HEK293 (cell line): ENCODE results near the gene OR8S1.
"Not testable (repeated sequence)": the region's sequence is repeated elsewhere in the genome, so short reads cannot be mapped to it uniquely, and the experiment has no call there.

Source experiments
- CTCF ChIA-PET: fragments of 350-600 bp; formaldehyde crosslinking; extraction: SDS; loops from one replicate; lab custom pipeline; 2021; ENCODE audit warnings: antibody characterized with exemption; lab: Yijun Ruan, JAX
- POLR2A ChIA-PET: fragments of 300-600 bp; formaldehyde crosslinking; extraction: SDS; loops from one replicate; lab custom pipeline; 2020; ENCODE audit warnings: antibody characterized with exemption, inconsistent platforms; lab: Yijun Ruan, JAX
- H3K27ac ChIP-seq: fragments of 200-500 bp; sonication (Bioruptor generic); 2 replicates; pipeline ENCODE4 v1.5.1; 2014; ENCODE audit warnings: low read depth, low read length, control low read depth, inconsistent platforms; ENCODE audit errors: extremely low read depth
- H3K36me3 ChIP-seq, 2 experiments: fragments of 200-500 bp in 1 of 2; sonication (Bioruptor generic) in 1 of 2; 1 replicate in 1 of 2; 2 replicates in 1 of 2; pipeline ENCODE4 v1.5.1; 2014 to 2017; ENCODE audit warnings: inconsistent platforms in 2 of 2, low read length in 2 of 2; ENCODE audit not compliant: control insufficient read depth in 2 of 2, insufficient read depth in 1 of 2
- H3K4me1 ChIP-seq: fragments of 200-500 bp; sonication (Bioruptor generic); 2 replicates; pipeline ENCODE4 v1.5.1; 2014; ENCODE audit warnings: mild to moderate bottlenecking, low read length, inconsistent platforms; ENCODE audit not compliant: control insufficient read depth, insufficient read depth
- H3K4me3 ChIP-seq: 2 replicates; pipeline ENCODE4 v1.5.1; 2011; ENCODE audit warnings: low read depth, mild to moderate bottlenecking, control low read depth, low read length, moderate library complexity
- H3K9me3 ChIP-seq: fragments of 200-500 bp; sonication (Bioruptor generic); 2 replicates; pipeline ENCODE4 v1.5.1; 2014; ENCODE audit warnings: low read depth, low read length, inconsistent platforms; ENCODE audit not compliant: control insufficient read depth, insufficient read depth
- TRIM28 ChIP-seq: IDR thresholded peaks from 2 replicates; pipeline ENCODE4 v1.6.1; 2011; ENCODE audit warnings: low read length, control low read depth, borderline replicate concordance
- ZBTB48 ChIP-seq: fragments of 450-650 bp; formaldehyde crosslinking; IDR thresholded peaks from 2 replicates; pipeline ENCODE4 v1.5.1; 2016; ENCODE audit warnings: missing biosample characterization, missing genetic modification characterization
- ZNF155 ChIP-seq: fragments of 450-650 bp; formaldehyde crosslinking; IDR thresholded peaks from 2 replicates; pipeline ENCODE4 v1.5.1; 2016; ENCODE audit warnings: missing biosample characterization, missing genetic modification characterization
- ZNF2 ChIP-seq: fragments of 450-650 bp; formaldehyde crosslinking; IDR thresholded peaks from 2 replicates; pipeline ENCODE4 v1.5.1; 2016; ENCODE audit warnings: missing biosample characterization, missing genetic modification characterization
- ZNF239 ChIP-seq: fragments of 450-650 bp; formaldehyde crosslinking; IDR thresholded peaks from 2 replicates; pipeline ENCODE4 v1.5.1; 2016; ENCODE audit warnings: missing biosample characterization, missing genetic modification characterization
- ZNF274 ChIP-seq, 2 experiments: fragments of 200-500 bp in 1 of 2; fragments of 450-650 bp in 1 of 2; sonication (Bioruptor generic) in 1 of 2; formaldehyde crosslinking in 1 of 2; IDR thresholded peaks; 2 replicates each; pipeline versions ENCODE4 v1.5.1 to v1.6.1; 2014 to 2016; ENCODE audit warnings: borderline replicate concordance in 1 of 2, inconsistent platforms in 1 of 2, low read length in 1 of 2, missing biosample characterization in 1 of 2, missing genetic modification characterization in 1 of 2
- ZNF394 ChIP-seq: fragments of 450-650 bp; formaldehyde crosslinking; IDR thresholded peaks from 2 replicates; pipeline ENCODE4 v1.5.1; 2016; ENCODE audit warnings: missing biosample characterization, missing genetic modification characterization, mild to moderate bottlenecking, moderate library complexity, borderline replicate concordance
- ZNF501 ChIP-seq: fragments of 450-650 bp; formaldehyde crosslinking; IDR thresholded peaks from 2 replicates; pipeline ENCODE4 v1.5.1; 2016; ENCODE audit warnings: missing biosample characterization, missing genetic modification characterization
- ZNF549 ChIP-seq: fragments of 450-650 bp; IDR thresholded peaks from 2 replicates; pipeline ENCODE4 v1.5.1; 2018; ENCODE audit warnings: missing biosample characterization, missing genetic modification characterization, mild to moderate bottlenecking, inconsistent platforms, moderate library complexity
- ZNF585B ChIP-seq: fragments of 450-650 bp; formaldehyde crosslinking; IDR thresholded peaks from 2 replicates; pipeline ENCODE4 v1.5.1; 2016; ENCODE audit warnings: missing biosample characterization, missing genetic modification characterization
- ZNF658 ChIP-seq: fragments of 450-650 bp; formaldehyde crosslinking; IDR thresholded peaks from 2 replicates; pipeline ENCODE4; 2016; ENCODE audit warnings: missing biosample characterization, missing genetic modification characterization
- ZNF747 ChIP-seq: fragments of 450-650 bp; formaldehyde crosslinking; IDR thresholded peaks from 2 replicates; pipeline ENCODE4 v1.5.1; 2016; ENCODE audit warnings: missing biosample characterization, missing genetic modification characterization
- ZNF843 ChIP-seq: fragments of 450-650 bp; formaldehyde crosslinking; IDR thresholded peaks from 2 replicates; pipeline ENCODE4 v1.5.1; 2016; ENCODE audit warnings: missing biosample characterization, missing genetic modification characterization
- TF ChIP-seq, protein P1 (sequence below): fragments of 450-650 bp; formaldehyde crosslinking; IDR thresholded peaks from 2 replicates; pipeline ENCODE4 v1.5.1; 2016; ENCODE audit warnings: missing biosample characterization, missing genetic modification characterization
- TF ChIP-seq, protein P2 (sequence below): fragments of 450-650 bp; formaldehyde crosslinking; IDR thresholded peaks from 2 replicates; pipeline ENCODE4 v1.5.1; 2016; ENCODE audit warnings: missing biosample characterization, missing genetic modification characterization
- TF ChIP-seq, protein P3 (sequence below): fragments of 450-650 bp; formaldehyde crosslinking; IDR thresholded peaks from 2 replicates; pipeline ENCODE4 v1.5.1; 2016; ENCODE audit warnings: missing biosample characterization, missing genetic modification characterization, low read depth
- TF ChIP-seq, protein P4 (sequence below): fragments of 450-650 bp; formaldehyde crosslinking; IDR thresholded peaks from 2 replicates; pipeline ENCODE4 v1.5.1; 2017; ENCODE audit warnings: missing biosample characterization, missing genetic modification characterization

Gene OR8S1

DNA sequence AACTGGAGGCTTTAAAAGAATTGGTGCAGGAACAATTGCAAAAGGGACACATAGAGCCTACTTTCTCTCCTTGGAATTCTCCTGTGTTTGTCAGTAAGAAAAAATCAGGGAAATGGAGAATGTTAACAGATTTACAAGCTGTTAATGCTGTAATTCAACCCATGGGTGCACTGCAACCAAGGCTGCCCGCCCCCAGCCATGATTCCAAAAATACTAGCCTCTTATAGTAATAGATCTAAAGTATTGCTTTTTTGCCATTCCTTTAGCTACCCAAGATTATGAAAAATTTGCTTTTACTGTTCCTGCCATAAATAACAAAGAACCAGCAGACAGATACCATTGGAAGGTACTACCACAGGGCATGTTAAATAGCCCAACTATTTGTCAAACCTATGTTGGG lies 15.3 kb upstream of the OR8S1 start (continued):
- TF ChIP-seq, protein P1, sequence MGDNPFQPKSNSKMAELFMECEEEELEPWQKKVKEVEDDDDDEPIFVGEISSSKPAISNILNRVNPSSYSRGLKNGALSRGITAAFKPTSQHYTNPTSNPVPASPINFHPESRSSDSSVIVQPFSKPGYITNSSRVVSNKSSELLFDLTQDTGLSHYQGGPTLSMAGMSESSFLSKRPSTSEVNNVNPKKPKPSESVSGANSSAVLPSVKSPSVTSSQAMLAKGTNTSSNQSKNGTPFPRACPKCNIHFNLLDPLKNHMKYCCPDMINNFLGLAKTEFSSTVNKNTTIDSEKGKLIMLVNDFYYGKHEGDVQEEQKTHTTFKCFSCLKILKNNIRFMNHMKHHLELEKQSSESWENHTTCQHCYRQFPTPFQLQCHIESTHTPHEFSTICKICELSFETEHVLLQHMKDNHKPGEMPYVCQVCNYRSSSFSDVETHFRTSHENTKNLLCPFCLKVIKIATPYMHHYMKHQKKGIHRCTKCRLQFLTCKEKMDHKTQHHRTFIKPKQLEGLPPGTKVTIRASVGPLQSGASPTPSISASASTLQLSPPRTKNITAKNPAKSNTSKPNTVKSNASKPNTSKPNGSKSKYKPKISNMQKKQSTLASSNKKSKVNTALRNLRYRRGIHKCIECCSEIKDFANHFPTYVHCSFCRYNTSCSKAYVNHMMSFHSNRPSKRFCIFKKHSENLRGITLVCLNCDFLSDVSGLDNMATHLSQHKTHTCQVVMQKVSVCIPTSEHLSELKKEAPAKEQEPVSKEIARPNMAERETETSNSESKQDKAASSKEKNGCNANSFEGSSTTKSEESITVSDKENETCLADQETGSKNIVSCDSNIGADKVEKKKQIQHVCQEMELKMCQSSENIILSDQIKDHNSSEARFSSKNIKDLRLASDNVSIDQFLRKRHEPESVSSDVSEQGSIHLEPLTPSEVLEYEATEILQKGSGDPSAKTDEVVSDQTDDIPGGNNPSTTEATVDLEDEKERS = no peak
- TF ChIP-seq ZNF2 (tag by site-specific recombination) (no peak), ZNF274 (IDR thresholded peaks at IDR 0.05; ENCODE audit: low read length) (no peak), ZNF274 (tag by site-specific recombination; IDR thresholded peaks at IDR 0.05; ENCODE audit: borderline replicate concordance) (no peak), ZNF549 (tag by site-specific recombination) (no peak)

DNA sequence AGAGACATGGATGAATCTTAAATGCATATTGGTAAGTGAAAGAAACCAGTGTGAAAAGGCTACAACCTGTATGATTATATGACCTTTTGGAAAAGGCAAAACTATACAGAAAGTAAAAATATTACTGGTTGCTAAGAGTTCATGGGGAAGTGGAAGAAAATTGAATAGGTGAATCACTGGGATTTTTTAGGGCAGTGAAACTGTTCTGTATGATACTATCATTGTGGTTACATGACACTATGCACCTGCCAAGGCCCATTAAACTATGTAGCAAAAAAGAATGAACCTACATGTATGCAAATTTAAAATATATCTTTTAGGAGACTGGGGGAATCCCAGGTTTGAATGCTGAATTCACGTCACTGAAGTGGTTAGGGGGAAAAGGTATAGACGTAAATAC lies 12.6 kb upstream of the OR8S1 start:
- no peaks in the 10 kb centered on the region for H3K4me1 ChIP-seq
- ChIA-PET POLR2A (no interaction called here), CTCF (no interaction called here)
- no peaks in the 10 kb centered on the region for H3K36me3 ChIP-seq
- H3K27ac ChIP-seq = no peak overlapping the region
- H3K4me3 ChIP-seq = no peak overlapping the region
- no peak for TF ChIP-seq ZNF585B (tag by site-specific recombination)
- TF ChIP-seq ZNF155 = no peak
- no peak for TF ChIP-seq ZNF843 (tag by site-specific recombination)
- TF ChIP-seq, protein P2, sequence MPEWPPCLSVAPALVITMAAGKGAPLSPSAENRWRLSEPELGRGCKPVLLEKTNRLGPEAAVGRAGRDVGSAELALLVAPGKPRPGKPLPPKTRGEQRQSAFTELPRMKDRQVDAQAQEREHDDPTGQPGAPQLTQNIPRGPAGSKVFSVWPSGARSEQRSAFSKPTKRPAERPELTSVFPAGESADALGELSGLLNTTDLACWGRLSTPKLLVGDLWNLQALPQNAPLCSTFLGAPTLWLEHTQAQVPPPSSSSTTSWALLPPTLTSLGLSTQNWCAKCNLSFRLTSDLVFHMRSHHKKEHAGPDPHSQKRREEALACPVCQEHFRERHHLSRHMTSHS (tag by site-specific recombination) = no peak
- no peak for TF ChIP-seq ZNF394
- no peak for TF ChIP-seq ZNF239 (tag by site-specific recombination)
- no peak for TF ChIP-seq ZNF501 (tag by site-specific recombination)
- TF ChIP-seq ZNF658 = no peak
- TF ChIP-seq ZNF747 (tag by site-specific recombination) = no peak
- TF ChIP-seq, protein P3, sequence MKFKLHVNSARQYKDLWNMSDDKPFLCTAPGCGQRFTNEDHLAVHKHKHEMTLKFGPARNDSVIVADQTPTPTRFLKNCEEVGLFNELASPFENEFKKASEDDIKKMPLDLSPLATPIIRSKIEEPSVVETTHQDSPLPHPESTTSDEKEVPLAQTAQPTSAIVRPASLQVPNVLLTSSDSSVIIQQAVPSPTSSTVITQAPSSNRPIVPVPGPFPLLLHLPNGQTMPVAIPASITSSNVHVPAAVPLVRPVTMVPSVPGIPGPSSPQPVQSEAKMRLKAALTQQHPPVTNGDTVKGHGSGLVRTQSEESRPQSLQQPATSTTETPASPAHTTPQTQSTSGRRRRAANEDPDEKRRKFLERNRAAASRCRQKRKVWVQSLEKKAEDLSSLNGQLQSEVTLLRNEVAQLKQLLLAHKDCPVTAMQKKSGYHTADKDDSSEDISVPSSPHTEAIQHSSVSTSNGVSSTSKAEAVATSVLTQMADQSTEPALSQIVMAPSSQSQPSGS (tag by site-specific recombination) = no peak
- TF ChIP-seq, protein P4, sequence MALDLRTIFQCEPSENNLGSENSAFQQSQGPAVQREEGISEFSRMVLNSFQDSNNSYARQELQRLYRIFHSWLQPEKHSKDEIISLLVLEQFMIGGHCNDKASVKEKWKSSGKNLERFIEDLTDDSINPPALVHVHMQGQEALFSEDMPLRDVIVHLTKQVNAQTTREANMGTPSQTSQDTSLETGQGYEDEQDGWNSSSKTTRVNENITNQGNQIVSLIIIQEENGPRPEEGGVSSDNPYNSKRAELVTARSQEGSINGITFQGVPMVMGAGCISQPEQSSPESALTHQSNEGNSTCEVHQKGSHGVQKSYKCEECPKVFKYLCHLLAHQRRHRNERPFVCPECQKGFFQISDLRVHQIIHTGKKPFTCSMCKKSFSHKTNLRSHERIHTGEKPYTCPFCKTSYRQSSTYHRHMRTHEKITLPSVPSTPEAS = no peak
- TF ChIP-seq ZBTB48 (tag by site-specific recombination) = no peak
- no peaks in the 10 kb centered on the region; the same call in 1 of the 2 replicates for H3K9me3 ChIP-seq

DNA sequence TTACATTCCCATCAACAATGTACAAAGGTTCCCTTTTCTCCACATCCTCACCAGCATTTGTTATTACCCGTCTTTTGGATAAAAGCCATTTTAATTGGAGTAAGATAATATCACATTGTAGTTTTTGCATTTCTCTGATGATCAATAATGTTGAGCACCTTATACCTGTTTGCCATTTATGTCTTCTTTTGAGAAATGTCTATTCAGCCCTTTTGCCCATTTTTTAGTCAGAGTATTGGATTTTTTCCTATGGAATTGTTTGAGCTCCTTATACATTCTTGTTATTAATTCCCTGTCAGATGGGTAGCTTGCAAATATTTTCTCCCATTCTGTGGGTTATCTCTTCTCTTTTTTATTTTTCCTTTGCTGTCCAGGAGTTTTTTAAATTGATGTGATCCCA lies 10.7 kb upstream of the OR8S1 start:
- POLR2A ChIA-PET = no interaction called here
- H3K27ac ChIP-seq = no peak overlapping the region
- no peak overlapping the region for H3K4me3 ChIP-seq
- H3K9me3 ChIP-seq = no peaks in the 10 kb centered on the region; the same call in 1 of the 2 replicates
- no peak for TF ChIP-seq TRIM28
- TF ChIP-seq, all 188 proteins: peak for 0
- no peaks in the 10 kb centered on the region for H3K4me1 ChIP-seq
- H3K36me3 ChIP-seq = no peaks in the 10 kb centered on the region
- CTCF ChIA-PET = no interaction called here

DNA sequence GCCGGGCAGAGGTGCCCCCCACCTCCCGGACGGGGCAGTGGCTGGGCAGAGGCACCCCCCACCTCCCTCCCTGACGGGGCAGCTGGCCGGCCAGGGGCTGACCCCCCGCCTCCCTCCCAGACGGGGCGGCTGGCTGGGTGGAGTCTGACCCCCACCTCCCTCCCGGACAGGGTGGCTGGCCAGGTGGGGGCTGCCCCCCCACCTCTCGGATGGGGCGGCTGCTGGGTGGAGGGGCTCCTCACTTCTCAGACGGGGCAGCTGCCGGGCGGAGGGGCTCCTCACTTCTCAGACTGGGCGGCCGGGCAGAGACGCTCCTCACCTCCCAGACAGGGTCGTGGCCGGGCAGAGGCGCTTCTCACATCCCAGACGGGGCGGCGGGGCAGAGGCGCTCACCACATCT lies 5.1 kb upstream of the OR8S1 start:
- H3K4me1 ChIP-seq, H3K9me3 ChIP-seq, H3K4me3 ChIP-seq, CTCF ChIA-PET, POLR2A ChIA-PET, H3K36me3 ChIP-seq, H3K27ac ChIP-seq: not testable (repeated sequence)
